Measurements from ENCODE around the gene PDZD4. TPM values are rescaled to one million over a fixed set of nuclear protein-coding genes. Genes with fewer than 3 reads are reported as not detected.
A peak's percentile ranks its signal among the peaks of the same experiment; 100 is the strongest.

Gene PDZD4
- polyA plus RNA-seq, 1 donor (not counting 4 experiments of a cell fraction or from before 2014, with no cell fraction given) = 0.05 TPM

- Histone ChIP-seq H2AFZ (ENCODE audit: control insufficient read depth, low read length) (no peak overlapping the region), H3K4me1 (ENCODE audit: control insufficient read depth, extremely low read depth, insufficient read depth, low read length) (peaks cover 14% of the 10 kb centered on the region), H3K27ac (ENCODE audit: control insufficient read depth, insufficient read depth, low read length) (peak overlapping the region; percentile 68), H3K9me3 (ENCODE audit: control insufficient read depth, low read depth, low read length) (no peaks in the 10 kb centered on the region), H3K27me3 (ENCODE audit: control insufficient read depth, extremely low read depth, insufficient read depth, low read length) (no peaks in the 10 kb centered on the region), H3K36me3 (ENCODE audit: control insufficient read depth in 2 of 2, extremely low read depth in 1 of 2, insufficient read depth in 2 of 2, low read length in 2 of 2) (peaks cover 5 to 9% of the 10 kb centered on the region in 2 experiments), H3K79me2 (ENCODE audit: control insufficient read depth, insufficient read depth, low read length) (peaks cover 47% of the 10 kb centered on the region), H3K4me3 (ENCODE audit: control insufficient read depth in 2 of 3, extremely low read depth in 1 of 3, insufficient read depth in 2 of 3, low read depth in 1 of 3, low read length in 3 of 3) (peak overlapping the region; percentile 70 to 76 (median 75)), H3K4me2 (ENCODE audit: control insufficient read depth, extremely low read depth, insufficient read depth, low read depth, low read length) (peak overlapping the region; percentile 78), H3K9me1 (ENCODE audit: control insufficient read depth, extremely low read depth, insufficient read depth, low read length) (no peaks in the 10 kb centered on the region), H4K20me1 (ENCODE audit: control insufficient read depth, extremely low read depth, insufficient read depth, low read length) (no peaks in the 10 kb centered on the region), H3K9ac (ENCODE audit: control insufficient read depth, extremely low read depth, insufficient read depth, low read length) (peak overlapping the region; percentile 90)
- no peak for DNase-seq (ENCODE audit: low read depth, low spot score)
- dilution Hi-C loops (cut with MboI; ENCODE audit: extremely low pct_ligation_motif_present, low sequenced_read_pairs) = no loop called here
- FAIRE-seq = no peak
- TF ChIP-seq CTCF (optimal IDR thresholded peaks at IDR 0.05 in 1 of 3, IDR thresholded peaks at IDR 0.05 in 1 of 3, conservative IDR thresholded peaks at IDR 0.05 in 1 of 3; ENCODE audit: extremely low read depth in 1 of 3, insufficient read depth in 2 of 3, low read length in 3 of 3) = no peak
- no peak for TF ChIP-seq EZH2 (IDR thresholded peaks at IDR 0.05; ENCODE audit: low read length)
These were observed 35.2 kb downstream of the PDZD4 start for GRCh38 chrX:153794897-153795816.

GRCh38 chrX:153794018-153794896, 36.1 kb downstream of the PDZD4 start, which contains the start of the genes IDH3G and SSR4:
IDH3G (minus strand) TSS chrX:153794375; CDS start chrX:153794326, 49 bp downstream.
SSR4 (plus strand) TSS chrX:153794668; CDS start chrX:153794688, 20 bp downstream.
- H2AFZ ChIP-seq (ENCODE audit: control insufficient read depth, low read length) = peak within 1 kb of the TSS; percentile 74
- peak within 1 kb of the TSS; percentile 70 to 85 (median 76) for H3K4me3 ChIP-seq (ENCODE audit: control insufficient read depth in 2 of 3, extremely low read depth in 1 of 3, insufficient read depth in 2 of 3, low read depth in 1 of 3, low read length in 3 of 3)
- FAIRE-seq (no peak), DNase-seq (ENCODE audit: low read depth, low spot score) (peak; percentile 52)
- H3K27ac ChIP-seq (ENCODE audit: control insufficient read depth, insufficient read depth, low read length) = peak within 1 kb of the TSS; percentile 90
- no peaks in the 10 kb centered on the region for H3K9me3 ChIP-seq (ENCODE audit: control insufficient read depth, low read depth, low read length)
- H3K27me3 ChIP-seq (ENCODE audit: control insufficient read depth, extremely low read depth, insufficient read depth, low read length) = no peaks in the 10 kb centered on the region
- TF ChIP-seq EZH2 (IDR thresholded peaks at IDR 0.05; ENCODE audit: low read length) (no peak), CTCF (optimal IDR thresholded peaks at IDR 0.05 in 1 of 3, IDR thresholded peaks at IDR 0.05 in 1 of 3, conservative IDR thresholded peaks at IDR 0.05 in 1 of 3; ENCODE audit: extremely low read depth in 1 of 3, insufficient read depth in 2 of 3, low read length in 3 of 3) (no peak)
- dilution Hi-C loops (cut with MboI; ENCODE audit: extremely low pct_ligation_motif_present, low sequenced_read_pairs) = no loop called here
- peaks cover 14% of the 10 kb centered on the region for H3K4me1 ChIP-seq (ENCODE audit: control insufficient read depth, extremely low read depth, insufficient read depth, low read length)
- H3K79me2 ChIP-seq (ENCODE audit: control insufficient read depth, insufficient read depth, low read length) = peaks cover 47% of the 10 kb centered on the region
- H3K9ac ChIP-seq (ENCODE audit: control insufficient read depth, extremely low read depth, insufficient read depth, low read length) = peak within 1 kb of the TSS; percentile 90
- peak within 1 kb of the TSS; percentile 82 for H3K4me2 ChIP-seq (ENCODE audit: control insufficient read depth, extremely low read depth, insufficient read depth, low read depth, low read length)
- no peaks in the 10 kb centered on the region for H4K20me1 ChIP-seq (ENCODE audit: control insufficient read depth, extremely low read depth, insufficient read depth, low read length)
- H3K36me3 ChIP-seq (ENCODE audit: control insufficient read depth in 2 of 2, extremely low read depth in 1 of 2, insufficient read depth in 2 of 2, low read length in 2 of 2) = peaks cover 9 to 12% of the 10 kb centered on the region in 2 experiments
- H3K9me1 ChIP-seq (ENCODE audit: control insufficient read depth, extremely low read depth, insufficient read depth, low read length) = no peaks in the 10 kb centered on the region

All from keratinocyte (primary cell).